ENCODE results near the gene HNF1A. TPM values are rescaled to one million over a fixed set of nuclear protein-coding genes. Genes with fewer than 3 reads are reported as not detected.

Gene HNF1A
- total and polyA plus RNA-seq, 10 of the 15 experiments (the other 5 are each of a cell fraction or from before 2014, with no cell fraction given), result 0.10 TPM; not detected in 9

DNA sequence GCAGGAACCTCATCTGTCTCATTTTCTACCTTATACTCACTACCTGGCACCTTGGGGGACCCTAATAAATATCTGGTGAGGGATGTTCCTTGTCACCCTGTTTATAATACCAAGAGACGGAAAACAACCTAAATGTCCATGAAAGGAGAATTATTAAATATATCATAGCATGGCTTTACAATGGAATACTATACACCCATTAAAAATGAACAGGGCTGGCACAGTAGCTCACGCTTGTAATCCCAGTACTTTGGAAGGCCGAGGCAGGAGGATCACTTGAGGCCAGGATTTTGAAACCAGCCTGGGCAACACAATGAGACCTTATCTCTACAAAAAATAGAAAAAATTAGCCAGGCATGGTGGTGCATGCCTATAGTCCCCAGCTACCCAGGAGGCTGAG is 39.8 kb upstream of the HNF1A start (continued):
- TF ChIP-seq, protein P1, sequence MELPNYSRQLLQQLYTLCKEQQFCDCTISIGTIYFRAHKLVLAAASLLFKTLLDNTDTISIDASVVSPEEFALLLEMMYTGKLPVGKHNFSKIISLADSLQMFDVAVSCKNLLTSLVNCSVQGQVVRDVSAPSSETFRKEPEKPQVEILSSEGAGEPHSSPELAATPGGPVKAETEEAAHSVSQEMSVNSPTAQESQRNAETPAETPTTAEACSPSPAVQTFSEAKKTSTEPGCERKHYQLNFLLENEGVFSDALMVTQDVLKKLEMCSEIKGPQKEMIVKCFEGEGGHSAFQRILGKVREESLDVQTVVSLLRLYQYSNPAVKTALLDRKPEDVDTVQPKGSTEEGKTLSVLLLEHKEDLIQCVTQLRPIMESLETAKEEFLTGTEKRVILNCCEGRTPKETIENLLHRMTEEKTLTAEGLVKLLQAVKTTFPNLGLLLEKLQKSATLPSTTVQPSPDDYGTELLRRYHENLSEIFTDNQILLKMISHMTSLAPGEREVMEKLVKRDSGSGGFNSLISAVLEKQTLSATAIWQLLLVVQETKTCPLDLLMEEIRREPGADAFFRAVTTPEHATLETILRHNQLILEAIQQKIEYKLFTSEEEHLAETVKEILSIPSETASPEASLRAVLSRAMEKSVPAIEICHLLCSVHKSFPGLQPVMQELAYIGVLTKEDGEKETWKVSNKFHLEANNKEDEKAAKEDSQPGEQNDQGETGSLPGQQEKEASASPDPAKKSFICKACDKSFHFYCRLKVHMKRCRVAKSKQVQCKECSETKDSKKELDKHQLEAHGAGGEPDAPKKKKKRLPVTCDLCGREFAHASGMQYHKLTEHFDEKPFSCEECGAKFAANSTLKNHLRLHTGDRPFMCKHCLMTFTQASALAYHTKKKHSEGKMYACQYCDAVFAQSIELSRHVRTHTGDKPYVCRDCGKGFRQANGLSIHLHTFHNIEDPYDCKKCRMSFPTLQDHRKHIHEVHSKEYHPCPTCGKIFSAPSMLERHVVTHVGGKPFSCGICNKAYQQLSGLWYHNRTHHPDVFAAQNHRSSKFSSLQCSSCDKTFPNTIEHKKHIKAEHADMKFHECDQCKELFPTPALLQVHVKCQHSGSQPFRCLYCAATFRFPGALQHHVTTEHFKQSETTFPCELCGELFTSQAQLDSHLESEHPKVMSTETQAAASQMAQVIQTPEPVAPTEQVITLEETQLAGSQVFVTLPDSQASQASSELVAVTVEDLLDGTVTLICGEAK (IDR thresholded peaks at IDR 0.05; ENCODE audit: borderline replicate concordance), result no peak
- TF ChIP-seq BMI1 (IDR thresholded peaks at IDR 0.05; ENCODE audit: borderline replicate concordance) (no peak), SRF (IDR thresholded peaks at IDR 0.05; ENCODE audit: low read depth in 2 of 2, low read length in 2 of 2) (no peak)
- TF ChIP-seq, protein P2, sequence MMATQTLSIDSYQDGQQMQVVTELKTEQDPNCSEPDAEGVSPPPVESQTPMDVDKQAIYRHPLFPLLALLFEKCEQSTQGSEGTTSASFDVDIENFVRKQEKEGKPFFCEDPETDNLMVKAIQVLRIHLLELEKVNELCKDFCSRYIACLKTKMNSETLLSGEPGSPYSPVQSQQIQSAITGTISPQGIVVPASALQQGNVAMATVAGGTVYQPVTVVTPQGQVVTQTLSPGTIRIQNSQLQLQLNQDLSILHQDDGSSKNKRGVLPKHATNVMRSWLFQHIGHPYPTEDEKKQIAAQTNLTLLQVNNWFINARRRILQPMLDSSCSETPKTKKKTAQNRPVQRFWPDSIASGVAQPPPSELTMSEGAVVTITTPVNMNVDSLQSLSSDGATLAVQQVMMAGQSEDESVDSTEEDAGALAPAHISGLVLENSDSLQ (IDR thresholded peaks at IDR 0.05), result no peak

DNA sequence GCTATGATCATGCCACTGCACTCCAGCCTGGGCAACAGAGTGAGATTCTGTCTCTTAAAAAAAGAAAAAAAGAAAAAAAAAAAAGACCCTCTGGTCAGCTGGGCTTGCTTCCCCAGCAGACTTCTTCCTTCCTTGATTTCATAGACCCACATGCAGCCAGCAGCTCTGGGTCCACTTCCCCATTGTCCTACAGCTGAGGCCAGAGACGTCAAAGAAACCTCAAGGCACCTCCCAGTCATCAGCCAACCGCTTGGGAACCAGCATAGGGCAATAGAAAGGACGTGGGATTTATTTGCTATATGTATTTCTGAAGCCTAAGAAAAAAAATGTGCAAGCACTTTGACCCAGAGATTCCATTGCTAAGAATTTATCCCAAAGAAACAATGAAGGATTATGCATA is 38.8 kb upstream of the HNF1A start:
- CTCF ChIA-PET, result interaction anchor here (0.5 to 3.9 kb wide), 9 partner anchors 10 to 617 kb away, joined by 3 to 18 read pairs (median 4); no protein-coding TSS in a partner anchor
- intact Hi-C loops (cut with micrococcal nuclease; ENCODE audit: unreplicated experiment), result no loop called here
- H3K4me2 ChIP-seq (ENCODE audit: control insufficient read depth, insufficient read depth), result no peak overlapping the region
- no peaks in the 10 kb centered on the region for H3K9me3 ChIP-seq (replicated peaks; ENCODE audit: control insufficient read depth, insufficient read depth, low read length)
- H3K4me1 ChIP-seq (ENCODE audit: control insufficient read depth, insufficient read depth, low read length), result no peaks in the 10 kb centered on the region; the same call in 1 of the 2 replicates
- no TSS peak for BruUV-seq (replicated peaks)
- DNase-seq (ENCODE audit: low read depth, low spot score) (no peak), FAIRE-seq (no peak), ATAC-seq (no peak)
- no peaks in the 10 kb centered on the region for H3K79me2 ChIP-seq (ENCODE audit: control insufficient read depth, insufficient read depth, low read length)
- POLR2A ChIA-PET, result interaction anchor here (0.7 kb wide), 1 partner anchor 34 kb away, joined by 3 read pairs; no protein-coding TSS in a partner anchor
- H3K27ac ChIP-seq (ENCODE audit: control insufficient read depth, insufficient read depth), result no peak overlapping the region
- RAD21 ChIA-PET (ENCODE audit: unreplicated experiment), result interaction anchor here (0.9 to 1.8 kb wide), 5 partner anchors 20 to 270 kb away, joined by 3 to 9 read pairs (median 4); no protein-coding TSS in a partner anchor
- H2AFZ ChIP-seq (ENCODE audit: control insufficient read depth, low read depth, low read length), result no peak overlapping the region
- no peak for TF ChIP-seq KDM1A (IDR thresholded peaks at IDR 0.05; ENCODE audit: borderline replicate concordance)
- TF ChIP-seq NFIC (IDR thresholded peaks at IDR 0.05; ENCODE audit: low read depth, low read length), result no peak
- TF ChIP-seq SPI1 (IDR thresholded peaks at IDR 0.05; ENCODE audit: borderline replicate concordance, insufficient read depth, low read depth, low read length), result peak; percentile 42; the same call in 1 of the 2 replicates
- TF ChIP-seq NR2C2 (IDR thresholded peaks at IDR 0.05; ENCODE audit: borderline replicate concordance, control insufficient read depth, insufficient read length, low read depth), result no peak
- TF ChIP-seq NR2F1 (conservative IDR thresholded peaks at IDR 0.05), result no peak
- no peaks in the 10 kb centered on the region; a peak in 1 of 4 replicates for H3K27me3 ChIP-seq (replicated peaks in 1 of 2; ENCODE audit: control insufficient read depth in 2 of 2, insufficient read depth in 2 of 2, low read length in 1 of 2)
- WGBS (ENCODE audit: insufficient coverage, insufficient replicate concordance, low lambda C conversion rate, missing lambda C conversion rate), result 0% methylated on average over 3 of the region's 3 CpGs
- no peaks in the 10 kb centered on the region for H3K36me3 ChIP-seq (ENCODE audit: control insufficient read depth in 2 of 2, insufficient read depth in 2 of 2, low read length in 1 of 2)
- SMC1A ChIA-PET (ENCODE audit: uncharacterized antibody, unreplicated experiment), result interaction anchor here (1.0 to 2.8 kb wide), 9 partner anchors 13 to 217 kb away, joined by 3 to 13 read pairs (median 4); no protein-coding TSS in a partner anchor
- in situ Hi-C loops (cut with MboI), result no loop called here
- H3K4me3 ChIP-seq, result no peak overlapping the region
- H3K9ac ChIP-seq (ENCODE audit: control insufficient read depth, insufficient read depth, low read length), result no peak overlapping the region
- H4K20me1 ChIP-seq (ENCODE audit: control insufficient read depth, insufficient read depth), result no peaks in the 10 kb centered on the region

Data from GM12878 (cell line).